ENCODE results near the gene EXOG. TPM values are rescaled to one million over a fixed set of nuclear protein-coding genes. Genes with fewer than 3 reads are reported as not detected.

EXOG gene
- polyA plus RNA-seq, 1 donor from 2014 or later = 45.6 TPM

DNA sequence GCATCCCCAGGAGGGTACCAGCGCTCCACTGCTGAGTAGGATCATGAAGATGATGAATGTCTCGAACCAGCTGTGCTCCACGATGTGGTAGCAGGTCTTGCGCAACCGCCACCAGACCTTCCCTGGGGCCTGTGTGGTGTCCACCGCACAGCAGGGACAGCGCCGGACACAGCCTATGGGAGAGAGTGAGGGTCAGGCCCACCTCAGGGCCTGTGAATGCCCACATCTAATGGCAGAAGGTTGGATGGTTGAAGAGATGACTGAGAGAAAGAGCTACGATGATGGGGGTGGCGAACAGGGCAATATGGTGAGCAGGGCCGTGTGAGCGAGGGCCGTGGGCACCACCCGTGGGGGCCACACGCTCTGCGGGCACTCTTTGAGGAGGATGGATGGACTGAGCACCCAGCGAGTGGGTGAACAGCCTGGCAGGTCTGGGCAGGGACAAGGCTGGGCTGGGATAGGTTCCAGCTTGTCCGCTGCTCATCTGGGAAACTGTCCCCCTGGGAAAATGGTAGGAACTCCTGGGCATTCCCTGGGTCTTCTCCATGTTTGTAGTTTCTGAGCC lies 79.2 kb downstream of the EXOG start:
- no peaks in the 10 kb centered on the region for H3K9me2 ChIP-seq (ENCODE audit: insufficient read depth, low read length)
- no peak overlapping the region for H2AFZ ChIP-seq (ENCODE audit: low read depth, low read length)
- no peak for TF ChIP-seq SMC3 (conservative IDR thresholded peaks at IDR 0.05; ENCODE audit: poor library complexity)
- TF ChIP-seq EZH2 (IDR thresholded peaks at IDR 0.05; ENCODE audit: borderline replicate concordance, insufficient read depth, low read length, poor library complexity, severe bottlenecking) = no peak
- TF ChIP-seq, protein P1, sequence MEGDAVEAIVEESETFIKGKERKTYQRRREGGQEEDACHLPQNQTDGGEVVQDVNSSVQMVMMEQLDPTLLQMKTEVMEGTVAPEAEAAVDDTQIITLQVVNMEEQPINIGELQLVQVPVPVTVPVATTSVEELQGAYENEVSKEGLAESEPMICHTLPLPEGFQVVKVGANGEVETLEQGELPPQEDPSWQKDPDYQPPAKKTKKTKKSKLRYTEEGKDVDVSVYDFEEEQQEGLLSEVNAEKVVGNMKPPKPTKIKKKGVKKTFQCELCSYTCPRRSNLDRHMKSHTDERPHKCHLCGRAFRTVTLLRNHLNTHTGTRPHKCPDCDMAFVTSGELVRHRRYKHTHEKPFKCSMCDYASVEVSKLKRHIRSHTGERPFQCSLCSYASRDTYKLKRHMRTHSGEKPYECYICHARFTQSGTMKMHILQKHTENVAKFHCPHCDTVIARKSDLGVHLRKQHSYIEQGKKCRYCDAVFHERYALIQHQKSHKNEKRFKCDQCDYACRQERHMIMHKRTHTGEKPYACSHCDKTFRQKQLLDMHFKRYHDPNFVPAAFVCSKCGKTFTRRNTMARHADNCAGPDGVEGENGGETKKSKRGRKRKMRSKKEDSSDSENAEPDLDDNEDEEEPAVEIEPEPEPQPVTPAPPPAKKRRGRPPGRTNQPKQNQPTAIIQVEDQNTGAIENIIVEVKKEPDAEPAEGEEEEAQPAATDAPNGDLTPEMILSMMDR (IDR thresholded peaks at IDR 0.05; ENCODE audit: poor library complexity, severe bottlenecking) = no peak
- TF ChIP-seq, protein P2, sequence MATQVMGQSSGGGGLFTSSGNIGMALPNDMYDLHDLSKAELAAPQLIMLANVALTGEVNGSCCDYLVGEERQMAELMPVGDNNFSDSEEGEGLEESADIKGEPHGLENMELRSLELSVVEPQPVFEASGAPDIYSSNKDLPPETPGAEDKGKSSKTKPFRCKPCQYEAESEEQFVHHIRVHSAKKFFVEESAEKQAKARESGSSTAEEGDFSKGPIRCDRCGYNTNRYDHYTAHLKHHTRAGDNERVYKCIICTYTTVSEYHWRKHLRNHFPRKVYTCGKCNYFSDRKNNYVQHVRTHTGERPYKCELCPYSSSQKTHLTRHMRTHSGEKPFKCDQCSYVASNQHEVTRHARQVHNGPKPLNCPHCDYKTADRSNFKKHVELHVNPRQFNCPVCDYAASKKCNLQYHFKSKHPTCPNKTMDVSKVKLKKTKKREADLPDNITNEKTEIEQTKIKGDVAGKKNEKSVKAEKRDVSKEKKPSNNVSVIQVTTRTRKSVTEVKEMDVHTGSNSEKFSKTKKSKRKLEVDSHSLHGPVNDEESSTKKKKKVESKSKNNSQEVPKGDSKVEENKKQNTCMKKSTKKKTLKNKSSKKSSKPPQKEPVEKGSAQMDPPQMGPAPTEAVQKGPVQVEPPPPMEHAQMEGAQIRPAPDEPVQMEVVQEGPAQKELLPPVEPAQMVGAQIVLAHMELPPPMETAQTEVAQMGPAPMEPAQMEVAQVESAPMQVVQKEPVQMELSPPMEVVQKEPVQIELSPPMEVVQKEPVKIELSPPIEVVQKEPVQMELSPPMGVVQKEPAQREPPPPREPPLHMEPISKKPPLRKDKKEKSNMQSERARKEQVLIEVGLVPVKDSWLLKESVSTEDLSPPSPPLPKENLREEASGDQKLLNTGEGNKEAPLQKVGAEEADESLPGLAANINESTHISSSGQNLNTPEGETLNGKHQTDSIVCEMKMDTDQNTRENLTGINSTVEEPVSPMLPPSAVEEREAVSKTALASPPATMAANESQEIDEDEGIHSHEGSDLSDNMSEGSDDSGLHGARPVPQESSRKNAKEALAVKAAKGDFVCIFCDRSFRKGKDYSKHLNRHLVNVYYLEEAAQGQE (IDR thresholded peaks at IDR 0.05; ENCODE audit: borderline replicate concordance) = no peak
- no peak for TF ChIP-seq POLR2AphosphoS5 (IDR thresholded peaks at IDR 0.05)
- TF ChIP-seq EP300 (conservative IDR thresholded peaks at IDR 0.05; ENCODE audit: poor library complexity, severe bottlenecking) = no peak
- no peak for TF ChIP-seq RAD21 (conservative IDR thresholded peaks at IDR 0.05)
- no peak for TF ChIP-seq TAF1 (IDR thresholded peaks at IDR 0.05; ENCODE audit: low read depth)
- TF ChIP-seq MXI1 (conservative IDR thresholded peaks at IDR 0.05; ENCODE audit: poor library complexity, severe bottlenecking) = no peak
- no peaks in the 10 kb centered on the region for H3K9me3 ChIP-seq (ENCODE audit: low read length)
- no peak overlapping the region for H3K9ac ChIP-seq (ENCODE audit: low read length)
- no peaks in the 10 kb centered on the region for H3K79me2 ChIP-seq (replicated peaks; ENCODE audit: insufficient read depth, low read length)
- H4K20me1 ChIP-seq (ENCODE audit: insufficient read depth) = no peaks in the 10 kb centered on the region
- no peak overlapping the region for H3K4me2 ChIP-seq (ENCODE audit: low read length)
- H3K27ac ChIP-seq (ENCODE audit: low read length) = no peak overlapping the region
- no peaks in the 10 kb centered on the region for H3K27me3 ChIP-seq (ENCODE audit: insufficient read depth, low read depth, low read length)
- no peaks in the 10 kb centered on the region for H3F3A ChIP-seq (ENCODE audit: insufficient read depth, low read length, poor library complexity, severe bottlenecking)
- H3K4me3 ChIP-seq (ENCODE audit: low read length) = no peak overlapping the region
- no peaks in the 10 kb centered on the region for H3K36me3 ChIP-seq (ENCODE audit: insufficient read depth, low read length)

Small RNA genes within 50 kb of the gene (small RNA-seq; reads per million reads assigned to genes)
- 0 to 1.2 (median 0) reads per million in 3 experiments for gene RF00019

Other genes starting within 250 kb of the EXOG start
- gene SLC22A13, start 230.5 kb upstream of the EXOG start, polyA plus RNA-seq = 0.16 TPM in 1 of 2 replicates, not detected in the other
- 0.16 and 0.25 TPM in 2 replicates for gene SLC22A14, start 214.0 kb upstream of the EXOG start, polyA plus RNA-seq
- 0.50 and 1.8 TPM in 2 replicates for gene XYLB, start 149.6 kb upstream of the EXOG start, polyA plus RNA-seq
- 32.3 and 33.3 TPM in 2 replicates for gene ACVR2B, start 42.5 kb upstream of the EXOG start, polyA plus RNA-seq
- gene SCN5A, start 153.3 kb downstream of the EXOG start, polyA plus RNA-seq = 0.24 TPM in 1 of 2 replicates, not detected in the other